OCI-LY7 (cell line): ENCODE measurements around the gene PHF14. TPM values are rescaled to one million over a fixed set of nuclear protein-coding genes. Genes with fewer than 3 reads are reported as not detected.
"Not testable (repeated sequence)": the region's sequence is repeated elsewhere in the genome, so short reads cannot be mapped to it uniquely, and the experiment has no call there.

Source experiments
- BruUV-seq: library from RNA; stranded (reverse); fragments of 400-500 nt; replicated peaks from 2 replicates; lab custom pipeline; 2021; lab: Mats Ljungman, UMichigan
- CTCF ChIA-PET: fragments of 300-600 bp; sonication (Branson Sonifier 250); formaldehyde crosslinking; loops from one replicate; lab custom pipeline; 2022; ENCODE audit warnings: antibody characterized with exemption; ENCODE audit not compliant: unreplicated experiment; lab: Charles Lee
- POLR2A ChIA-PET: fragments of 300-600 bp; sonication (Branson Sonifier 250); formaldehyde crosslinking; loops from one replicate; lab custom pipeline; 2022; ENCODE audit warnings: antibody characterized with exemption; lab: Charles Lee
- DNase-seq: peaks from one replicate; pipeline ENCODE4 v3.0.0-alpha.2; 2015; ENCODE audit warnings: low spot score
- H2AFZ ChIP-seq: fragments of 200-600 bp; sonication (generic), shearing (Covaris generic); 2 replicates; pipeline ENCODE4 v1.6.1; 2014; ENCODE audit warnings: mild to moderate bottlenecking, antibody characterized with exemption, low read length, moderate library complexity
- H3K27ac ChIP-seq: fragments of 200-600 bp; sonication (generic); 2 replicates; pipeline ENCODE4 v1.5.1; 2014; ENCODE audit warnings: mixed run types, low read depth, mild to moderate bottlenecking, moderate library complexity, low read length, inconsistent platforms; ENCODE audit not compliant: poor library complexity, severe bottlenecking
- H3K36me3 ChIP-seq: fragments of 200-600 bp; sonication (generic); 2 replicates; pipeline ENCODE4 v1.6.1; 2014; ENCODE audit warnings: mild to moderate bottlenecking, antibody characterized with exemption, low read length, moderate library complexity, mixed read lengths; ENCODE audit not compliant: insufficient read depth
- H3K4me1 ChIP-seq: fragments of 200-600 bp; sonication (generic); 2 replicates; pipeline ENCODE4 v1.5.1; 2014; ENCODE audit warnings: mild to moderate bottlenecking, low read length; ENCODE audit not compliant: insufficient read depth, poor library complexity, severe bottlenecking
- H3K4me2 ChIP-seq: fragments of 200-600 bp; sonication (generic); 2 replicates; pipeline ENCODE4 v1.6.1; 2014; ENCODE audit warnings: mild to moderate bottlenecking, low read length
- H3K4me3 ChIP-seq: fragments of 200-600 bp; sonication (generic); 2 replicates; pipeline ENCODE4 v1.5.1; 2014; ENCODE audit warnings: mild to moderate bottlenecking, low read depth, low read length; ENCODE audit not compliant: poor library complexity, severe bottlenecking
- H3K79me2 ChIP-seq: fragments of 200-600 bp; sonication (generic); 2 replicates; pipeline ENCODE4 v1.6.1; 2016; ENCODE audit warnings: low read depth, mild to moderate bottlenecking, low read length, moderate library complexity, mixed read lengths; ENCODE audit not compliant: insufficient read depth
- H3K9me2 ChIP-seq: fragments of 200-600 bp; sonication (generic); 2 replicates; pipeline ENCODE4 v1.6.1; 2016; ENCODE audit warnings: mild to moderate bottlenecking, low read length, mixed read lengths; ENCODE audit not compliant: insufficient read depth
- H3K9me3 ChIP-seq: fragments of 200-600 bp; sonication (generic); 2 replicates; pipeline ENCODE4 v1.6.1; 2014; ENCODE audit warnings: mild to moderate bottlenecking, mixed run types, low read length, mixed read lengths
- H4K20me1 ChIP-seq: fragments of 200-600 bp; sonication (generic); 2 replicates; pipeline ENCODE4 v1.6.1; 2014; ENCODE audit warnings: mild to moderate bottlenecking, antibody characterized with exemption, low read length, moderate library complexity, mixed read lengths; ENCODE audit not compliant: insufficient read depth
- EZH2phosphoT487 ChIP-seq: fragments of 200-600 bp; sonication (generic); IDR thresholded peaks from 2 replicates; pipeline ENCODE4 v1.6.1; 2018; ENCODE audit warnings: low read depth, borderline replicate concordance, mild to moderate bottlenecking, mixed run types, antibody characterized with exemption, low read length, moderate library complexity, mixed read lengths
- intact Hi-C: fragments of 100-400 bp; cut with micrococcal nuclease; formaldehyde crosslinking; loops from one replicate; pipeline ENCODE4 v1.10.0; 2022; ENCODE audit not compliant: unreplicated experiment
- total RNA-seq, 2 experiments: library from RNA; depleted of rRNA in 1 of 2; stranded (reverse); fragments of >200 nt in 1 of 2; shearing (Covaris generic) in 1 of 2; gene quantifications; 2 replicates each; pipeline ENCODE4 v1.2.3, GENCODE V29; 2014 to 2022
- TF ChIP-seq, protein P1 (sequence below): fragments of 200-600 bp; sonication (generic); conservative IDR thresholded peaks from 2 replicates; pipeline ENCODE4 v1.5.1; 2014; ENCODE audit warnings: mild to moderate bottlenecking, antibody characterized with exemption, low read length, moderate library complexity, mixed read lengths

Gene PHF14
- total RNA-seq, 2 experiments from 2014 or later, result 39.9 to 55.5 TPM

DNA sequence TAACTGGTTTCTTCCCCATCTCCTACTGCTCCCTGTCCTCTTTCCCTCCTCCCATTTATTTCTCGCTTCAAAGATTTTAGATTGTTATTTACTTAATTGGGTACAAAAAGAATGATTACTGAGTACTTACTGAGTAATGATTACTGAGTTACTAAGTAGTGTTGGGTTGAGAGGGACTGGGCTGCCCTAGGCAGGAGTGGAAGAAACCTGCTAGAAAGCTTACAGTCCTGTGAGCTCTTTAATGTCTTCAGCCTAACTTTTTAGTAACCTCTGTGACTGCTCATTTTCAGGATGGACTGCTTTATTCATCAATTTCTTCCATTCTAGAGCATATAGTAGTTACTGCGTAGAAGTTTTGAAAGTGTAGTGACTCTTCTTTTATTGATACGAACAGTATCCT is 7.6 kb downstream of the PHF14 start:
- no peak for TF ChIP-seq EZH2phosphoT487
- TF ChIP-seq, protein P1, sequence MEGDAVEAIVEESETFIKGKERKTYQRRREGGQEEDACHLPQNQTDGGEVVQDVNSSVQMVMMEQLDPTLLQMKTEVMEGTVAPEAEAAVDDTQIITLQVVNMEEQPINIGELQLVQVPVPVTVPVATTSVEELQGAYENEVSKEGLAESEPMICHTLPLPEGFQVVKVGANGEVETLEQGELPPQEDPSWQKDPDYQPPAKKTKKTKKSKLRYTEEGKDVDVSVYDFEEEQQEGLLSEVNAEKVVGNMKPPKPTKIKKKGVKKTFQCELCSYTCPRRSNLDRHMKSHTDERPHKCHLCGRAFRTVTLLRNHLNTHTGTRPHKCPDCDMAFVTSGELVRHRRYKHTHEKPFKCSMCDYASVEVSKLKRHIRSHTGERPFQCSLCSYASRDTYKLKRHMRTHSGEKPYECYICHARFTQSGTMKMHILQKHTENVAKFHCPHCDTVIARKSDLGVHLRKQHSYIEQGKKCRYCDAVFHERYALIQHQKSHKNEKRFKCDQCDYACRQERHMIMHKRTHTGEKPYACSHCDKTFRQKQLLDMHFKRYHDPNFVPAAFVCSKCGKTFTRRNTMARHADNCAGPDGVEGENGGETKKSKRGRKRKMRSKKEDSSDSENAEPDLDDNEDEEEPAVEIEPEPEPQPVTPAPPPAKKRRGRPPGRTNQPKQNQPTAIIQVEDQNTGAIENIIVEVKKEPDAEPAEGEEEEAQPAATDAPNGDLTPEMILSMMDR, result no peak
- no peak overlapping the region for H3K4me3 ChIP-seq
- ChIA-PET POLR2A (no interaction called here), CTCF (no interaction called here)
- peaks cover 9% of the 10 kb centered on the region for H3K4me1 ChIP-seq
- H4K20me1 ChIP-seq, result peaks cover 19% of the 10 kb centered on the region
- no TSS peak for BruUV-seq
- H3K27ac ChIP-seq, result no peak overlapping the region
- intact Hi-C loops, result no loop called here
- peaks cover 92% of the 10 kb centered on the region for H3K79me2 ChIP-seq
- H2AFZ ChIP-seq, result no peak overlapping the region
- no peaks in the 10 kb centered on the region for H3K9me2 ChIP-seq
- no peaks in the 10 kb centered on the region for H3K9me3 ChIP-seq
- no peak for DNase-seq
- H3K36me3 ChIP-seq, result peaks cover 88% of the 10 kb centered on the region
- H3K4me2 ChIP-seq, result no peak overlapping the region

DNA sequence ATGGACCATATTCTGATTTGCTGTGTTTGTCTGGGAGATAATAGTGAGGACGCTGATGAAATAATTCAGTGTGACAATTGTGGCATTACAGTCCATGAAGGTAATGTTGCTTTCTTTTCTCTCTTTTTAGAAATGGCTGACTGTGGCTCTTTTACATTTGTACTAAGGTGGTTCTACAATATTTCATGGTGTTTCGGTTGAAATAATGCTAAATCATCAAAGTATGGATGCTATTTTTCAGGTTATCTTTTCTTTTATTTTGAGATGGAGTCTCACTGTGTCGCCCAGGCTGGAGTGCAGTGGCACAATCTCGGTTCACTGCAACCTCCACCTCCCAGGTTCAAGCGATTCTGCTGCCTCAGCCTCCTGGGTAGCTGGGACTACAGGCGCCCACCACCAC is 17.1 kb downstream of the PHF14 start:
- CTCF ChIA-PET, H2AFZ ChIP-seq, H3K4me2 ChIP-seq, H3K9me2 ChIP-seq, DNase-seq, H3K4me1 ChIP-seq, BruUV-seq, H4K20me1 ChIP-seq, intact Hi-C loops, H3K27ac ChIP-seq, POLR2A ChIA-PET, H3K9me3 ChIP-seq, H3K4me3 ChIP-seq: not testable (repeated sequence)
- H3K79me2 ChIP-seq, result peaks cover 11% of the 10 kb centered on the region; the same call in 1 of the 2 replicates
- H3K36me3 ChIP-seq, result peaks cover 89% of the 10 kb centered on the region

DNA sequence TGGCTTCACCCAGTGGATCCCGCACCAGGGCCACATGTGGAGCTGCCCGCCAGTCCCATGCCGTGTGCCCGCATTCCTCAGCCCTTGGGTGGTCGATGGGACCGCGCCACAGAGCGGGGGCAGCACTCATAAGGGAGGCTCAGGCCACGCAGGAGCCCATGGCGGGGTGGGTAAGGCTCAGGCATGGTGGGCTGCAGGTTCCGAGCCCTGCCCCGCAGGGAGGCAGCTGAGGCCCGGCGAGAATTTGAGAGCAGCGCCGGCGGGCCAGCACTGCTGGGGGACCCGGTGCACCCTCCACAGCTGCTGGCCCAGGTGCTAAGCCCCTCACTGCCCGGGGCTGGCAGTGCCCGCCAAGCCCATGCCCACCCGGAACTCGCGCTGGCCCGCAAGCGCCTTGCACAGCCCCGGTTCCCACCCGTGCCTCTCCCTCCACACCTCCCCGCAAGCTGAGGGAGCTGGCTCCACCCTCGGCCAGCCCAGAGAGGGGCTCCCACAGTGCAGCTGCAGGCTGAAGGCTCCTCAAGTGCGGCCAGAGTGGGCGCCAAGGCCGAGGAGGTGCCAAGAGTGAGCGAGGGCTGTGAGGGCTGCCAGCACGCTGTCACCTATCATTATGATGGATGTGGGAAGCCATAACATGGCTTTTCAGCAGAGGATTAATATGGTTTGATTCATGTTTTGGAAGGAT is 22.0 kb downstream of the PHF14 start:
- H4K20me1 ChIP-seq, CTCF ChIA-PET, H3K4me2 ChIP-seq, H3K27ac ChIP-seq, H3K4me3 ChIP-seq, H3K9me2 ChIP-seq, H2AFZ ChIP-seq, DNase-seq, BruUV-seq, H3K9me3 ChIP-seq, intact Hi-C loops: not testable (repeated sequence)
- peaks cover 26% of the 10 kb centered on the region for H3K79me2 ChIP-seq
- peaks cover 91% of the 10 kb centered on the region for H3K36me3 ChIP-seq
- peaks cover 10% of the 10 kb centered on the region for H3K4me1 ChIP-seq
- POLR2A ChIA-PET, result interaction anchor here (0.6 kb wide), 1 partner anchor 15 kb away, joined by 3 read pairs; no protein-coding TSS in a partner anchor
